Calu3 (cell line): Measurements from ENCODE around the gene ARHGEF10L. TPM values are rescaled to one million over a fixed set of nuclear protein-coding genes. Genes with fewer than 3 reads are reported as not detected.

Source experiments
- BruUV-seq: library from RNA; stranded (reverse); fragments of 400-500 nt; replicated peaks from 2 replicates; lab custom pipeline; 2021; lab: Mats Ljungman, UMichigan
- CTCF ChIA-PET: fragments of 300-600 bp; sonication (Branson Sonifier 250); formaldehyde crosslinking; loops from one replicate; lab custom pipeline; 2022; ENCODE audit warnings: antibody characterized with exemption; lab: Charles Lee
- DNase-seq: peaks from one replicate; pipeline ENCODE4 v3.0.0; 2022
- H3K27ac Mint-ChIP-seq: one replicate; pipeline ENCODE4 v1.8.0; 2022; ENCODE audit warnings: mixed read lengths; ENCODE audit not compliant: unreplicated experiment
- H3K27me3 Mint-ChIP-seq: one replicate; pipeline ENCODE4 v1.8.0; 2022; ENCODE audit warnings: mixed read lengths; ENCODE audit not compliant: unreplicated experiment
- H3K36me3 Mint-ChIP-seq: one replicate; pipeline ENCODE4 v1.8.0; 2022; ENCODE audit warnings: mild to moderate bottlenecking, moderate library complexity, mixed read lengths; ENCODE audit not compliant: insufficient read depth, unreplicated experiment
- H3K4me1 Mint-ChIP-seq: one replicate; pipeline ENCODE4 v1.8.0; 2022; ENCODE audit warnings: mild to moderate bottlenecking, low read depth, mixed read lengths; ENCODE audit not compliant: unreplicated experiment
- H3K4me3 Mint-ChIP-seq: one replicate; pipeline ENCODE4 v1.8.0; 2022; ENCODE audit warnings: mild to moderate bottlenecking, low read depth, moderate library complexity, mixed read lengths; ENCODE audit not compliant: unreplicated experiment
- H3K9me3 Mint-ChIP-seq: one replicate; pipeline ENCODE4 v1.8.0; 2022; ENCODE audit warnings: low read depth, mixed read lengths; ENCODE audit not compliant: unreplicated experiment
- intact Hi-C: fragments of 100-400 bp; cut with micrococcal nuclease; formaldehyde crosslinking; loops from one replicate; pipeline ENCODE4 v1.10.0; 2022; ENCODE audit not compliant: unreplicated experiment
- total RNA-seq: library from RNA; stranded (reverse); gene quantifications from 2 replicates; pipeline ENCODE4 v1.2.3, GENCODE V29; 2022
- TF ChIP-seq, protein P1 (sequence below): fragments of 200-600 bp; IDR thresholded peaks from one replicate; pipeline ENCODE4 v1.8.0; 2022; ENCODE audit warnings: antibody characterized with exemption; ENCODE audit not compliant: unreplicated experiment

The ARHGEF10L gene
- total RNA-seq, 1 experiment from 2014 or later: 20.1 TPM

DNA sequence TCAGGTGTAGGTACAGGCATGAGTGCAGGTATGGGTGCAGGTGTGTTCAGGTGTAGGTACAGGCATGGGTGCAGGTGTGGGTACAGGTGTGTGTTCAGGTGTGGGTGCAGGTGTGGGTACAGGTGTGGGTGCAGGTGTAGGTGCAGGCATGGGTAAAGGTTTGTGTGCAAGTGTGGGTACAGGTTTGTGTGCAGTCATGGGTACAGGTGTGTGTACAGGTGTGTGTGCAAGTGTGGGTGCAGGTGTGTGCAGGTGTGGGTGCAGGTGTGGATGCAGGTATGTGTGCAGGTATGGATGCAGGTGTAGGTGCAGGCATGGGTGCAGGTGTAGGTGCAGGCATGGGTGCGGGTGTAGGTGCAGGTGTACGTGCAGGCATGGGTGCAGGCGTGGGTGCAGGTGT, 136.2 kb downstream of the ARHGEF10L start:
- TF ChIP-seq, protein P1, sequence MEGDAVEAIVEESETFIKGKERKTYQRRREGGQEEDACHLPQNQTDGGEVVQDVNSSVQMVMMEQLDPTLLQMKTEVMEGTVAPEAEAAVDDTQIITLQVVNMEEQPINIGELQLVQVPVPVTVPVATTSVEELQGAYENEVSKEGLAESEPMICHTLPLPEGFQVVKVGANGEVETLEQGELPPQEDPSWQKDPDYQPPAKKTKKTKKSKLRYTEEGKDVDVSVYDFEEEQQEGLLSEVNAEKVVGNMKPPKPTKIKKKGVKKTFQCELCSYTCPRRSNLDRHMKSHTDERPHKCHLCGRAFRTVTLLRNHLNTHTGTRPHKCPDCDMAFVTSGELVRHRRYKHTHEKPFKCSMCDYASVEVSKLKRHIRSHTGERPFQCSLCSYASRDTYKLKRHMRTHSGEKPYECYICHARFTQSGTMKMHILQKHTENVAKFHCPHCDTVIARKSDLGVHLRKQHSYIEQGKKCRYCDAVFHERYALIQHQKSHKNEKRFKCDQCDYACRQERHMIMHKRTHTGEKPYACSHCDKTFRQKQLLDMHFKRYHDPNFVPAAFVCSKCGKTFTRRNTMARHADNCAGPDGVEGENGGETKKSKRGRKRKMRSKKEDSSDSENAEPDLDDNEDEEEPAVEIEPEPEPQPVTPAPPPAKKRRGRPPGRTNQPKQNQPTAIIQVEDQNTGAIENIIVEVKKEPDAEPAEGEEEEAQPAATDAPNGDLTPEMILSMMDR: no peak
- Mint-ChIP-seq H3K9me3 (no peaks in the 10 kb centered on the region), H3K27ac (no peak overlapping the region), H3K36me3 (no peaks in the 10 kb centered on the region), H3K4me1 (no peaks in the 10 kb centered on the region), H3K4me3 (no peak overlapping the region), H3K27me3 (no peaks in the 10 kb centered on the region)
- no peak for DNase-seq
- intact Hi-C loops: no loop called here
- CTCF ChIA-PET: no interaction called here
- BruUV-seq: no TSS peak

DNA sequence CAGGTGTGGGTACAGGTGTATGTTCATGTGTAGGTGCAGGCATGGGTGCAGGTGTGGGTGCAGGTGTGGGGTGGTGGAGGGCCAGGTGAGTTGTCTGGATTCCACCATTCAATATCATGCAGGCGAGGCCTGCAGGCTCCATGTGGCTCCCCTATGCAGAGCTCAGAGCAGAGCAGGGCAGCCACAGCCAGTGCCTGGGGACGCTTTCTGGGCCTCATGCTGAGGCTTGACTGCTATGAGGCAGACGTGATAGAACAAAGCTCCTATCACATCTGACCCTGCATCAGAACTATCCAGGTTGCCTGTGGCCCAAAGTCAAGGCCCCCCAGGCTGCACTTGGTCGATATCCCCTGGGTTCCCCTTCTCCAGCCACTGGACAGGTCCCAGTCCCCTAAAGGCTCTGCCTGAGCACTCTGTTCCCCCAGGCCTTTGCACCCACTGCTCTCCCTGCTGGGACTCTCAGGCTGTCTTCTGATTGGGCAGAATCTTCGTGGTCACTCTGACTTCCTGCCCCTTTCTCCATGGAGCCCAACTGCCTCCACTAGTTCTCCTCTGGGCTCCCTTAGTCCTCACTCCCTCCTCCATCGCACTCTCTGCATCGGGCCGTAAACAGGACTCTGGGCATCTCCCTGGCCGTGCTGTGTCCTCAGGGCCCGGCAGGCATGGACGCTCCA, 137.0 kb downstream of the ARHGEF10L start:
- no peaks in the 10 kb centered on the region for H3K27me3 Mint-ChIP-seq
- H3K4me3 Mint-ChIP-seq: no peak overlapping the region
- no peak for DNase-seq
- no peaks in the 10 kb centered on the region for H3K36me3 Mint-ChIP-seq
- H3K27ac Mint-ChIP-seq: no peak overlapping the region
- no TSS peak for BruUV-seq
- CTCF ChIA-PET: no interaction called here
- intact Hi-C loops: no loop called here
- TF ChIP-seq, protein P1: no peak
- H3K9me3 Mint-ChIP-seq: no peaks in the 10 kb centered on the region
- H3K4me1 Mint-ChIP-seq: no peaks in the 10 kb centered on the region

DNA sequence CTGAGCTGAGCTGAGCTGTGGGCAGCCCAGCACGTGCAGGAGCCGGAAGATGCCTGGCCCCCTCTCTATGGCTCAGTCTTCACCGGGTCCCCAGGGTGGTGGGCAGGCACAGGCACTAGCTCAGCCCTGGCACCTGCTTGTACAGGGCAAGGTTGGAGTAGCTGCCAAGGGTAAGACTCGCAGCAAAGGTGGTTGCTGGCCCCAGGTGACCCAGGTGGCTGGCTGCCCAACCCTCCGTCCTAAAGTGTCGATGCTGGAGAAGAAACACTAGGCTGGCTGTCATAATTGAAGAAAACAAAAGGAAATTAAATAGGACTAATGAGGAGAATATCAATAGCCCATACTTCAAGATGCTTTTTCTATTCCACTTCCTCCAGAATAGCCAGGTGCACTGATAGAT, 138.5 kb downstream of the ARHGEF10L start:
- H3K27ac Mint-ChIP-seq: no peak overlapping the region
- H3K9me3 Mint-ChIP-seq: no peaks in the 10 kb centered on the region
- H3K36me3 Mint-ChIP-seq: no peaks in the 10 kb centered on the region
- TF ChIP-seq, protein P1: no peak
- DNase-seq: no peak
- H3K4me1 Mint-ChIP-seq: no peaks in the 10 kb centered on the region
- H3K27me3 Mint-ChIP-seq: no peaks in the 10 kb centered on the region
- no peak overlapping the region for H3K4me3 Mint-ChIP-seq
- intact Hi-C loops: no loop called here
- CTCF ChIA-PET: no interaction called here
- no TSS peak for BruUV-seq

DNA sequence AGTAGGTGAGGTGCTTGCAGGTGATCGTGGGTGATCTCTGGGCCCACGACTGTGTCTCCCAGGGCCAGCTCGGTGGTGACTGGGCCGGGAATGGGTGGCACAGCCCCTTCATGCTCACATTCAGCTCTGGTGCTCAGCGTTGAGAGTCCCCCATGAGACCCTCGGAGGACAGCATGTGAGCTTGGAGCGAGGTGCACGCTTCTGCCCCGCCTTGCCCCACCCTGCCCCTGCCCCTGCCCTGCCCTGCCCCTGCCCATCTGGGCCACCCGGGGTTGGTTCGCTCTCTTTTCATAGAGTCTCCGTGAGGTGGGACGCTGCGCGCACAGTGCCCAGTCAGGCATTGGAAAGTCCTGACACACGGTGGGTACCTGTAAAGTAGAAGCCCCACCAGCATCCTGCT, 140.4 kb downstream of the ARHGEF10L start:
- no peak overlapping the region for H3K27ac Mint-ChIP-seq
- CTCF ChIA-PET: interaction anchor here (0.7 kb wide), 1 partner anchor 10 kb away, joined by 9 read pairs; no protein-coding TSS in a partner anchor
- TF ChIP-seq, protein P1: no peak
- H3K9me3 Mint-ChIP-seq: no peaks in the 10 kb centered on the region
- H3K4me3 Mint-ChIP-seq: no peak overlapping the region
- H3K4me1 Mint-ChIP-seq: no peaks in the 10 kb centered on the region
- no peaks in the 10 kb centered on the region for H3K36me3 Mint-ChIP-seq
- no peak for DNase-seq
- no TSS peak for BruUV-seq
- intact Hi-C loops: no loop called here
- no peaks in the 10 kb centered on the region for H3K27me3 Mint-ChIP-seq
